AG04450 (cell line): Measurements from ENCODE around the gene C20orf141. TPM values are rescaled to one million over a fixed set of nuclear protein-coding genes. Genes with fewer than 3 reads are reported as not detected.

Source experiments
- CTCF ChIA-PET: fragments of 300-600, 350-600 bp; formaldehyde crosslinking; extraction: SDS; loops from one replicate; lab custom pipeline; 2022; ENCODE audit warnings: antibody characterized with exemption, inconsistent platforms; lab: Charles Lee
- POLR2A ChIA-PET: fragments of 350-600 bp; formaldehyde crosslinking; extraction: SDS; loops from one replicate; lab custom pipeline; 2021; ENCODE audit warnings: antibody characterized with exemption, inconsistent platforms; lab: Yijun Ruan, JAX
- DNase-seq: peaks from one replicate; pipeline ENCODE4 v3.0.0-alpha.2; 2011; ENCODE audit warnings: low read depth, low spot score
- H3K27ac ChIP-seq: one replicate; pipeline ENCODE4 v1.5.1; 2012; ENCODE audit warnings: low read depth, low read length, control low read depth
- H3K27me3 ChIP-seq: one replicate; pipeline ENCODE4 v1.6.0; 2012; ENCODE audit warnings: low read length; ENCODE audit not compliant: control insufficient read depth, insufficient read depth
- H3K4me3 ChIP-seq: 2 replicates; pipeline ENCODE4 v1.5.1; 2011; ENCODE audit warnings: mild to moderate bottlenecking, low read depth, low read length, control low read depth
- H3K9me3 ChIP-seq: 2 replicates; pipeline ENCODE4 v1.5.1; 2012; ENCODE audit warnings: low read length; ENCODE audit not compliant: control insufficient read depth, insufficient read depth
- polyA plus RNA-seq: library from polyadenylated mRNA; depleted of rRNA; stranded (reverse); fragments of >200 nt; gene quantifications from 2 replicates; pipeline ENCODE4 v1.2.3, GENCODE V29; 2011
- TF ChIP-seq, protein P1 (sequence below): IDR thresholded peaks from 2 replicates; pipeline ENCODE4 v1.5.1; 2011; ENCODE audit warnings: low read depth, low read length, control low read depth, inconsistent platforms

The C20orf141 gene
- polyA plus RNA-seq, 1 experiment: not detected

DNA sequence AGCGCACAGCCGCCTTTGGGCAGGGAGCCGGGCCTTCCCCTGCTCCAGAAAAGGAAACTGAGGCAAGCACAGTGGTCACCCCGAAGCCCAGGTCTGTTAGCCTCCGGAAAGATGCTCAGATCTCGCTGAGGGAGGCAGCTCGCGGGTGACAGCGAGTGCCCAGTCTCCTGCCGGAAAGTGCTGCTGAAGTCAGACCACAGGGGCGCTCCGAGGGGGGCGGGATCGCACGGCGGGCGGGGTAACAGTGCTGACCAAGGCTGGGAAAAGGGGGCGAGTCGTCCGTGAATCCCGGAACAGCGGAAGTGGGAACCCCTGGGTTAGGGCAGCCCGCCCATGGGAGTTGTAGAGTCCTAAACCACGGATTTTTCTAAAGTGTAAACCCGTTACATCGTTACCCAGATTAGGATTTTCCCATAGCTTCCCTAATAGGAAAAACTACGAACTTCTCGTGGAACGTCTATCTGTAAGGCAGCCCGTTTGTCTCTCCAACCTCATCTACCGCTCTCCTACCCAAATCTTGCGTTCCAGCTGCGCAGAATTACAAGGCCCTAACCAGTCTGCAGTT is 26.3 kb downstream of the C20orf141 start:
- Histone ChIP-seq H3K27ac (peak overlapping the region; percentile 84), H3K9me3 (peaks cover 3% of the 10 kb centered on the region; the same call in 1 of the 2 replicates), H3K27me3 (no peaks in the 10 kb centered on the region), H3K4me3 (peak overlapping the region; percentile 91)
- peak; percentile 27 for DNase-seq
- TF ChIP-seq, protein P1, sequence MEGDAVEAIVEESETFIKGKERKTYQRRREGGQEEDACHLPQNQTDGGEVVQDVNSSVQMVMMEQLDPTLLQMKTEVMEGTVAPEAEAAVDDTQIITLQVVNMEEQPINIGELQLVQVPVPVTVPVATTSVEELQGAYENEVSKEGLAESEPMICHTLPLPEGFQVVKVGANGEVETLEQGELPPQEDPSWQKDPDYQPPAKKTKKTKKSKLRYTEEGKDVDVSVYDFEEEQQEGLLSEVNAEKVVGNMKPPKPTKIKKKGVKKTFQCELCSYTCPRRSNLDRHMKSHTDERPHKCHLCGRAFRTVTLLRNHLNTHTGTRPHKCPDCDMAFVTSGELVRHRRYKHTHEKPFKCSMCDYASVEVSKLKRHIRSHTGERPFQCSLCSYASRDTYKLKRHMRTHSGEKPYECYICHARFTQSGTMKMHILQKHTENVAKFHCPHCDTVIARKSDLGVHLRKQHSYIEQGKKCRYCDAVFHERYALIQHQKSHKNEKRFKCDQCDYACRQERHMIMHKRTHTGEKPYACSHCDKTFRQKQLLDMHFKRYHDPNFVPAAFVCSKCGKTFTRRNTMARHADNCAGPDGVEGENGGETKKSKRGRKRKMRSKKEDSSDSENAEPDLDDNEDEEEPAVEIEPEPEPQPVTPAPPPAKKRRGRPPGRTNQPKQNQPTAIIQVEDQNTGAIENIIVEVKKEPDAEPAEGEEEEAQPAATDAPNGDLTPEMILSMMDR: no peak
- POLR2A ChIA-PET: interaction anchor here (1.2 kb wide), 1 partner anchor 24 kb away, joined by 3 read pairs; no protein-coding TSS in a partner anchor
- CTCF ChIA-PET: interaction anchor here (0.6 to 1.3 kb wide), 3 partner anchors 10 to 592 kb away, joined by 3 to 4 read pairs (median 3); no protein-coding TSS in a partner anchor

GRCh38 chr20:2845607-2846006 is 30.8 kb downstream of the C20orf141 start:
- H3K9me3 ChIP-seq: no peaks in the 10 kb centered on the region; the same call in 1 of the 2 replicates
- DNase-seq: no peak
- no peaks in the 10 kb centered on the region for H3K27me3 ChIP-seq
- POLR2A ChIA-PET: no interaction called here
- H3K27ac ChIP-seq: no peak overlapping the region
- TF ChIP-seq, protein P1: no peak
- CTCF ChIA-PET: no interaction called here
- H3K4me3 ChIP-seq: no peak overlapping the region

DNA sequence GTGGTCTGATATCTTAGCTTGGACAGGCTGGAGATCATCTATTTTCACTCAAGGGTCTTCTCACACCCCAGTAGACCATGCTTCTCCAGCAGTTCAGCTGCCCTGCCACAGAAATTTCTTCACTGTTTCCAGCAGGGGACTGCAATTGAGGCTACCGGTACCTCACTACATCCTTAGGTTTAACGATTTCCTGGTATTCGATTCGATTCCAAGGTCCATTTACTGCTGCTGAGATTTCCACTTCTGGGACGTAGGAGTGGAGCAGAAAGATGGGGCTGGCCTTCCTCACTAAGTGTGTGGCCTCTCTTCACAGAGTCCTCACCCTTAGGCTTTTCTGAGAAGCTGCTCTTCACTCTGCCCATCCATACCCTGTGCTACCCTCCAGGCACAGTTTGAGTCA is 31.9 kb downstream of the C20orf141 start:
- H3K27ac ChIP-seq: no peak overlapping the region
- no peaks in the 10 kb centered on the region for H3K27me3 ChIP-seq
- H3K4me3 ChIP-seq: no peak overlapping the region
- DNase-seq: no peak
- POLR2A ChIA-PET: no interaction called here
- CTCF ChIA-PET: no interaction called here
- H3K9me3 ChIP-seq: no peaks in the 10 kb centered on the region
- TF ChIP-seq, protein P1: no peak

DNA sequence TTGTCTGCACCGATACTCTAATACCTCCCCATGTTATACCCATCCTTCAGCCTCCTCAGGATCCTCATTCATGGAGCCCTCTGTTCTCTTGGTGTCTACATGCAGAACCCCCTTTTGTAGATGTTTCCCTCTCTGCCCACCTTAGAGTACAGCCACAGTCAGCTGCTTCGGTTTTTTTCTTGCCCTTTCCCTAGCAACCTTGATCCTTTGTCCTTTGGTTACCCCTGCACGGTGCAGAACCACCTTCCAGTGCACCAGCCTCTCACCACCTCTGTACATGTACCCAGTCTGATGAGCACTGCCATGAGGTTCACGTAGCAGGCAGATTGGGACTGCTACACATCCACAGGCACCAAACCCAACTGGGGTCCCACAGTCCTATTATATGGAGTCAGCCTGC is 33.0 kb downstream of the C20orf141 start:
- H3K27me3 ChIP-seq: no peaks in the 10 kb centered on the region
- TF ChIP-seq, protein P1: no peak
- no peak overlapping the region for H3K27ac ChIP-seq
- H3K9me3 ChIP-seq: no peaks in the 10 kb centered on the region
- ChIA-PET CTCF (no interaction called here), POLR2A (no interaction called here)
- H3K4me3 ChIP-seq: no peak overlapping the region
- no peak for DNase-seq

- POLR2A ChIA-PET: no interaction called here
Observed at GRCh38 chr20:2849529-2849928, 34.7 kb downstream of the C20orf141 start.

More at GRCh38 chr20:2849529-2849928, 34.7 kb downstream of the C20orf141 start:
- CTCF ChIA-PET: interaction anchor here (0.9 to 1.8 kb wide), 4 partner anchors 9 to 96 kb away, joined by 3 to 11 read pairs (median 4); no protein-coding TSS in a partner anchor
- H3K27me3 ChIP-seq: no peaks in the 10 kb centered on the region
- no peak overlapping the region for H3K4me3 ChIP-seq
- no peak overlapping the region for H3K27ac ChIP-seq
- DNase-seq: no peak
- TF ChIP-seq, protein P1: no peak
- H3K9me3 ChIP-seq: no peaks in the 10 kb centered on the region
